ENCODE results near the gene SYNGAP1. TPM values are rescaled to one million over a fixed set of nuclear protein-coding genes. Genes with fewer than 3 reads are reported as not detected.

SYNGAP1 gene
- total and polyA plus RNA-seq, 9 of the 15 experiments (the other 6 are each of a cell fraction or from before 2014, with no cell fraction given) = 0.01 to 22.8 (median 3.2) TPM

DNA sequence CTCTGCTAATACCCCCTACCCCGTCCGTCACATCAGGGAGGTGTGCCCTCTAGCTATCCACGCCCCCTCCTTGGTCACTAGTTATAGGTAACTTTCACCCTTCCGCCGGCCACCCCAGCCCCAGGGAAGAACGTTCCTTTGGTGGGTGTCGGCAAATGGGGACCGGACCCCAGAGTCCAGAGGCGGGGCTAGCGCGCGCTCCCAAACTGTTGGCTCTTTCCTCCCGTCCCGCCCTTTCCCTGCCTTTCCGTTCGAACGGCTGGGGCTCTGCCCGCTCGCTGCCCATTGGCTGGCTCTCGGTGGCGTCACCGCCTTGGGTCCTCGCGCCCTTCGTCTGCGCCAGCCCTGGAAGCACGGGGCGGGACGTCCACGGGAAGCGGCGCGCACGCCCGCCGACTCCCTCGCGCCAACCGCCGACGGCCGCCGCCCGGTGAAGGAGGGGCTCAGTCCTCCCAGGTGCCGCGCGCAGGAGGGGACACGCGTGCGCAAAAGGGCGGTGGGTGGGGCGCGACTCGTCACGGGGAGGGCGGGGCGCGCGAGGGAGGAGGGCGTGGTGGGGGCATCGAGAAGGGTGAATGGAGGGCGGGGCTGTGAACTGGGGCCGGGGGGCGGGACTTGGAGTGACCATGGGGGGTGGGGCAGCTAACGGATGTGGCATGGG, 9.7 kb upstream of the SYNGAP1 start (continued):
- TF ChIP-seq, protein P1, sequence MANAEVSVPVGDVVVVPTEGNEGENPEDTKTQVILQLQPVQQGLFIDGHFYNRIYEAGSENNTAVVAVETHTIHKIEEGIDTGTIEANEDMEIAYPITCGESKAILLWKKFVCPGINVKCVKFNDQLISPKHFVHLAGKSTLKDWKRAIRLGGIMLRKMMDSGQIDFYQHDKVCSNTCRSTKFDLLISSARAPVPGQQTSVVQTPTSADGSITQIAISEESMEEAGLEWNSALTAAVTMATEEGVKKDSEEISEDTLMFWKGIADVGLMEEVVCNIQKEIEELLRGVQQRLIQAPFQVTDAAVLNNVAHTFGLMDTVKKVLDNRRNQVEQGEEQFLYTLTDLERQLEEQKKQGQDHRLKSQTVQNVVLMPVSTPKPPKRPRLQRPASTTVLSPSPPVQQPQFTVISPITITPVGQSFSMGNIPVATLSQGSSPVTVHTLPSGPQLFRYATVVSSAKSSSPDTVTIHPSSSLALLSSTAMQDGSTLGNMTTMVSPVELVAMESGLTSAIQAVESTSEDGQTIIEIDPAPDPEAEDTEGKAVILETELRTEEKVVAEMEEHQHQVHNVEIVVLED (CRISPR knock-in tag; IDR thresholded peaks at IDR 0.05) = peak; percentile 93
- TF ChIP-seq, protein P2, sequence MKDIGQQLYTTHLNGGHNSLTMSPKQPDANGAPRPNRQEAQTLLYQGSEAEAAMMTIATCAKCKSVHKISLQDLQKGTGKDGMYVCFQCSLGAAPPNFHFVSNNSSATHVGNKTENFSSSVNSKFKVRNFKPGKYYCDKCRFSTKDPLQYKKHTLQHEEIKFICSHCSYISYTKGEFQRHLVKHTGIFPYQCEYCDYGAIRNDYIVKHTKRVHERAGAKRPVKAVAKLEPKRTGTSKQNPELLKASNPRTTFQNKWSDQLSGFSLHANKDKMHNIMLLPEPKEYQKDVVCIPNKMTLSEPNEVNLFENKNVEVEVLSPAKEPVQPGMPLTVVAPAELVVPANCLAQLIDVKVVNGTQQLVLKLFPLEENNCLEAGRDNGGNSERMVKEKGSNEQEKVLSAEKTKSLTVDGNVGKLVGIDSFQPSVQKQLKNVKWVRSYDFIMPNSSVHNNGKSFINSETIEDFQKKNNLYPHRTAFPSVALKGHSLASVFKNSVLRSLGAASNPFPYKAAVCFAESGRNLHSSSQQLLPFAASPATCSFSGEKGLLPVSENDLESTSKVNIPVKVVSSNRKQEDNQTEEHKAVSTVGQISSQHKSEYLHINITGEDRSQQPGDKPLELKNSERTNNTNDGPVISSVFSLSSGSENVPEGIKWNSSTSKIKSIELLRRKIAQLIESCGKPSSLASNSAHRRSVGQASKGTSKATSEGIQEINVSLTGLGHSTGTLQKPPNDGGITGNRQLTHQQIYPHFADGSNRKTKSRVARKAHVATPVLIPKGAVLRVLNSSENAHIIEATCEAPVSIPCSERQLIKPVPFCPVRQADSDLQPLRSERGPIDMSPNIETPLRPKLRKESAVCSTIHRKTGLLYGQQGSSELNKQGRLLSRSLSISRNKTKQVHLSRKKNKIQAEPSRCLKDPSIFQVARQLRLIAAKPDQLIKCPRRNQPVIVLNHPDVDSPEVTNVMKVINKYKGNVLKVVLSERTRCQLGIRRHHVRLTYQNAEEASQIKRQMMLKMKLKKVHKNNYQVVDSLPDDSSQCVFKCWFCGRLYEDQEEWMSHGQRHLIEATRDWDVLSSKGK (CRISPR knock-in tag; IDR thresholded peaks at IDR 0.05) = no peak
- TF ChIP-seq RHOXF2B (CRISPR knock-in tag; conservative IDR thresholded peaks at IDR 0.05) (peak; percentile 94), HDAC1 (IDR thresholded peaks at IDR 0.05) (peak in 1 of 2 experiments; percentile 66; a peak in 1 of 4 replicates), RBM22 (IDR thresholded peaks at IDR 0.05; ENCODE audit: low read depth, low read length, poor library complexity, severe bottlenecking) (peak; percentile 59), ESRRA (IDR thresholded peaks at IDR 0.05; ENCODE audit: borderline replicate concordance, low read depth) (peak; percentile 57; the same call in 1 of the 2 replicates), MXI1 (IDR thresholded peaks at IDR 0.05; ENCODE audit: low read depth, low read length) (no peak), TCFL5 (CRISPR knock-in tag; conservative IDR thresholded peaks at IDR 0.05) (no peak), HNRNPL (IDR thresholded peaks at IDR 0.05; ENCODE audit: low read depth, low read length) (peak; percentile 25; the same call in 1 of the 2 replicates)
- TF ChIP-seq, protein P3, sequence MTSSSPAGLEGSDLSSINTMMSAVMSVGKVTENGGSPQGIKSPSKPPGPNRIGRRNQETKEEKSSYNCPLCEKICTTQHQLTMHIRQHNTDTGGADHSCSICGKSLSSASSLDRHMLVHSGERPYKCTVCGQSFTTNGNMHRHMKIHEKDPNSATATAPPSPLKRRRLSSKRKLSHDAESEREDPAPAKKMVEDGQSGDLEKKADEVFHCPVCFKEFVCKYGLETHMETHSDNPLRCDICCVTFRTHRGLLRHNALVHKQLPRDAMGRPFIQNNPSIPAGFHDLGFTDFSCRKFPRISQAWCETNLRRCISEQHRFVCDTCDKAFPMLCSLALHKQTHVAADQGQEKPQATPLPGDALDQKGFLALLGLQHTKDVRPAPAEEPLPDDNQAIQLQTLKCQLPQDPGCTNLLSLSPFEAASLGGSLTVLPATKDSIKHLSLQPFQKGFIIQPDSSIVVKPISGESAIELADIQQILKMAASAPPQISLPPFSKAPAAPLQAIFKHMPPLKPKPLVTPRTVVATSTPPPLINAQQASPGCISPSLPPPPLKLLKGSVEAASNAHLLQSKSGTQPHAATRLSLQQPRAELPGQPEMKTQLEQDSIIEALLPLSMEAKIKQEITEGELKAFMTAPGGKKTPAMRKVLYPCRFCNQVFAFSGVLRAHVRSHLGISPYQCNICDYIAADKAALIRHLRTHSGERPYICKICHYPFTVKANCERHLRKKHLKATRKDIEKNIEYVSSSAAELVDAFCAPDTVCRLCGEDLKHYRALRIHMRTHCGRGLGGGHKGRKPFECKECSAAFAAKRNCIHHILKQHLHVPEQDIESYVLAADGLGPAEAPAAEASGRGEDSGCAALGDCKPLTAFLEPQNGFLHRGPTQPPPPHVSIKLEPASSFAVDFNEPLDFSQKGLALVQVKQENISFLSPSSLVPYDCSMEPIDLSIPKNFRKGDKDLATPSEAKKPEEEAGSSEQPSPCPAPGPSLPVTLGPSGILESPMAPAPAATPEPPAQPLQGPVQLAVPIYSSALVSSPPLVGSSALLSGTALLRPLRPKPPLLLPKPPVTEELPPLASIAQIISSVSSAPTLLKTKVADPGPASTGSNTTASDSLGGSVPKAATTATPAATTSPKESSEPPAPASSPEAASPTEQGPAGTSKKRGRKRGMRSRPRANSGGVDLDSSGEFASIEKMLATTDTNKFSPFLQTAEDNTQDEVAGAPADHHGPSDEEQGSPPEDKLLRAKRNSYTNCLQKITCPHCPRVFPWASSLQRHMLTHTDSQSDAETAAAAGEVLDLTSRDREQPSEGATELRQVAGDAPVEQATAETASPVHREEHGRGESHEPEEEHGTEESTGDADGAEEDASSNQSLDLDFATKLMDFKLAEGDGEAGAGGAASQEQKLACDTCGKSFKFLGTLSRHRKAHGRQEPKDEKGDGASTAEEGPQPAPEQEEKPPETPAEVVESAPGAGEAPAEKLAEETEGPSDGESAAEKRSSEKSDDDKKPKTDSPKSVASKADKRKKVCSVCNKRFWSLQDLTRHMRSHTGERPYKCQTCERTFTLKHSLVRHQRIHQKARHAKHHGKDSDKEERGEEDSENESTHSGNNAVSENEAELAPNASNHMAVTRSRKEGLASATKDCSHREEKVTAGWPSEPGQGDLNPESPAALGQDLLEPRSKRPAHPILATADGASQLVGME (CRISPR knock-in tag; IDR thresholded peaks at IDR 0.05) = 0 out of 2 replicates have a peak, but pooled peaks have one; percentile 53
- TF ChIP-seq, protein P4, sequence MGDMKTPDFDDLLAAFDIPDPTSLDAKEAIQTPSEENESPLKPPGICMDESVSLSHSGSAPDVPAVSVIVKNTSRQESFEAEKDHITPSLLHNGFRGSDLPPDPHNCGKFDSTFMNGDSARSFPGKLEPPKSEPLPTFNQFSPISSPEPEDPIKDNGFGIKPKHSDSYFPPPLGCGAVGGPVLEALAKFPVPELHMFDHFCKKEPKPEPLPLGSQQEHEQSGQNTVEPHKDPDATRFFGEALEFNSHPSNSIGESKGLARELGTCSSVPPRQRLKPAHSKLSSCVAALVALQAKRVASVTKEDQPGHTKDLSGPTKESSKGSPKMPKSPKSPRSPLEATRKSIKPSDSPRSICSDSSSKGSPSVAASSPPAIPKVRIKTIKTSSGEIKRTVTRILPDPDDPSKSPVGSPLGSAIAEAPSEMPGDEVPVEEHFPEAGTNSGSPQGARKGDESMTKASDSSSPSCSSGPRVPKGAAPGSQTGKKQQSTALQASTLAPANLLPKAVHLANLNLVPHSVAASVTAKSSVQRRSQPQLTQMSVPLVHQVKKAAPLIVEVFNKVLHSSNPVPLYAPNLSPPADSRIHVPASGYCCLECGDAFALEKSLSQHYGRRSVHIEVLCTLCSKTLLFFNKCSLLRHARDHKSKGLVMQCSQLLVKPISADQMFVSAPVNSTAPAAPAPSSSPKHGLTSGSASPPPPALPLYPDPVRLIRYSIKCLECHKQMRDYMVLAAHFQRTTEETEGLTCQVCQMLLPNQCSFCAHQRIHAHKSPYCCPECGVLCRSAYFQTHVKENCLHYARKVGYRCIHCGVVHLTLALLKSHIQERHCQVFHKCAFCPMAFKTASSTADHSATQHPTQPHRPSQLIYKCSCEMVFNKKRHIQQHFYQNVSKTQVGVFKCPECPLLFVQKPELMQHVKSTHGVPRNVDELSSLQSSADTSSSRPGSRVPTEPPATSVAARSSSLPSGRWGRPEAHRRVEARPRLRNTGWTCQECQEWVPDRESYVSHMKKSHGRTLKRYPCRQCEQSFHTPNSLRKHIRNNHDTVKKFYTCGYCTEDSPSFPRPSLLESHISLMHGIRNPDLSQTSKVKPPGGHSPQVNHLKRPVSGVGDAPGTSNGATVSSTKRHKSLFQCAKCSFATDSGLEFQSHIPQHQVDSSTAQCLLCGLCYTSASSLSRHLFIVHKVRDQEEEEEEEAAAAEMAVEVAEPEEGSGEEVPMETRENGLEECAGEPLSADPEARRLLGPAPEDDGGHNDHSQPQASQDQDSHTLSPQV (IDR thresholded peaks at IDR 0.05) = 0 out of 2 replicates have a peak, but pooled peaks have one; percentile 17
